ENCODE measurements around the gene SLITRK3. TPM values are rescaled to one million over a fixed set of nuclear protein-coding genes. Genes with fewer than 3 reads are reported as not detected.

Gene SLITRK3
- total RNA-seq, 1 experiment from 2014 or later, result not detected

- Histone ChIP-seq H3K27ac (ENCODE audit: low read depth, low read length) (no peak overlapping the region), H3K4me2 (ENCODE audit: low read length) (no peak overlapping the region), H3K36me3 (ENCODE audit: control insufficient read depth in 1 of 2, insufficient read depth in 2 of 2, low read length in 2 of 2) (no peaks in the 10 kb centered on the region), H3K79me2 (ENCODE audit: insufficient read depth, low read length) (no peaks in the 10 kb centered on the region), H3K4me1 (ENCODE audit: control insufficient read depth in 1 of 2, insufficient read depth in 2 of 2, low read length in 2 of 2) (no peaks in the 10 kb centered on the region), H3K27me3 (ENCODE audit: insufficient read depth, low read length) (no peaks in the 10 kb centered on the region), H3K4me3 (replicated peaks in 1 of 2; ENCODE audit: low read depth in 1 of 2, low read length in 2 of 2) (no peak overlapping the region), H4K20me1 (ENCODE audit: insufficient read depth) (no peaks in the 10 kb centered on the region), H3K9me2 (ENCODE audit: insufficient read depth) (no peaks in the 10 kb centered on the region; the same call in 1 of the 2 replicates), H3K9me3 (ENCODE audit: control insufficient read depth in 1 of 2, insufficient read depth in 1 of 2, low read depth in 1 of 2, low read length in 2 of 2) (no peaks in the 10 kb centered on the region), H3K9ac (ENCODE audit: low read length) (no peak overlapping the region), H2AFZ (ENCODE audit: low read depth, low read length, poor library complexity, severe bottlenecking) (no peak overlapping the region)
- ChIA-PET CTCF (no interaction called here), RAD21 (ENCODE audit: low non-redundant PET in 1 of 2, low total read pairs in 2 of 2, uncharacterized antibody in 2 of 2, unreplicated experiment in 2 of 2) (no interaction called here), POLR2A (no interaction called here)
- no peak for DNase-seq (ENCODE audit: low read depth, low spot score)
- BruUV-seq (replicated peaks), result no TSS peak
- intact Hi-C loops (cut with micrococcal nuclease), result no loop called here
- ATAC-seq, result no peak
- TF ChIP-seq EZH2phosphoT487 (IDR thresholded peaks at IDR 0.05; ENCODE audit: borderline replicate concordance), result no peak
- TF ChIP-seq ELF1 (IDR thresholded peaks at IDR 0.05; ENCODE audit: borderline replicate concordance, low read depth), result no peak
- TF ChIP-seq CBX3 (IDR thresholded peaks at IDR 0.05; ENCODE audit: low read depth), result no peak
- TF ChIP-seq RAD21 (IDR thresholded peaks at IDR 0.05; ENCODE audit: low read depth), result no peak
- TF ChIP-seq JUND (IDR thresholded peaks at IDR 0.05), result no peak
- no peak for TF ChIP-seq EGR1 (IDR thresholded peaks at IDR 0.05; ENCODE audit: low read depth)
Observed at GRCh38 chr3:165197481-165197800, 1.3 kb upstream of the SLITRK3 start.

GRCh38 chr3:165196577-165197480 is 645 bp upstream of the SLITRK3 start:
- Histone ChIP-seq H3K79me2 (ENCODE audit: insufficient read depth, low read length) (no peaks in the 10 kb centered on the region), H4K20me1 (ENCODE audit: insufficient read depth) (no peaks in the 10 kb centered on the region), H3K9me3 (ENCODE audit: control insufficient read depth in 1 of 2, insufficient read depth in 1 of 2, low read depth in 1 of 2, low read length in 2 of 2) (no peaks in the 10 kb centered on the region), H3K9me2 (ENCODE audit: insufficient read depth) (no peaks in the 10 kb centered on the region; the same call in 1 of the 2 replicates), H3K36me3 (ENCODE audit: control insufficient read depth in 1 of 2, insufficient read depth in 2 of 2, low read length in 2 of 2) (no peaks in the 10 kb centered on the region), H3K27ac (ENCODE audit: low read depth, low read length) (no peak overlapping the region), H3K9ac (ENCODE audit: low read length) (no peak overlapping the region), H3K4me3 (replicated peaks in 1 of 2; ENCODE audit: low read depth in 1 of 2, low read length in 2 of 2) (no peak overlapping the region), H3K27me3 (ENCODE audit: insufficient read depth, low read length) (no peaks in the 10 kb centered on the region), H3K4me1 (ENCODE audit: control insufficient read depth in 1 of 2, insufficient read depth in 2 of 2, low read length in 2 of 2) (no peaks in the 10 kb centered on the region), H2AFZ (ENCODE audit: low read depth, low read length, poor library complexity, severe bottlenecking) (no peak overlapping the region), H3K4me2 (ENCODE audit: low read length) (no peak overlapping the region)
- ChIA-PET POLR2A (no interaction called here), RAD21 (ENCODE audit: low non-redundant PET in 1 of 2, low total read pairs in 2 of 2, uncharacterized antibody in 2 of 2, unreplicated experiment in 2 of 2) (no interaction called here), CTCF (no interaction called here)
- intact Hi-C loops (cut with micrococcal nuclease), result no loop called here
- DNase-seq (ENCODE audit: low read depth, low spot score) (no peak), ATAC-seq (no peak)
- no TSS peak for BruUV-seq (replicated peaks)
- TF ChIP-seq EZH2 (IDR thresholded peaks at IDR 0.05) (no peak), CTCF (IDR thresholded peaks at IDR 0.05 in 2 of 3, conservative IDR thresholded peaks at IDR 0.05 in 1 of 3; ENCODE audit: borderline replicate concordance in 1 of 3, insufficient read depth in 1 of 3, low read depth in 2 of 3, low read length in 2 of 3) (no peak), EZH2phosphoT487 (IDR thresholded peaks at IDR 0.05; ENCODE audit: borderline replicate concordance) (no peak), POLR2AphosphoS5 (IDR thresholded peaks at IDR 0.05; ENCODE audit: low read depth, low read length) (no peak), SIN3A (IDR thresholded peaks at IDR 0.05; ENCODE audit: low read depth) (no peak), ZFX (IDR thresholded peaks at IDR 0.05) (no peak), POLR2A (IDR thresholded peaks at IDR 0.05; ENCODE audit: borderline replicate concordance, extremely low read depth, insufficient read depth, insufficient read length) (no peak)
- TF ChIP-seq, protein P1, sequence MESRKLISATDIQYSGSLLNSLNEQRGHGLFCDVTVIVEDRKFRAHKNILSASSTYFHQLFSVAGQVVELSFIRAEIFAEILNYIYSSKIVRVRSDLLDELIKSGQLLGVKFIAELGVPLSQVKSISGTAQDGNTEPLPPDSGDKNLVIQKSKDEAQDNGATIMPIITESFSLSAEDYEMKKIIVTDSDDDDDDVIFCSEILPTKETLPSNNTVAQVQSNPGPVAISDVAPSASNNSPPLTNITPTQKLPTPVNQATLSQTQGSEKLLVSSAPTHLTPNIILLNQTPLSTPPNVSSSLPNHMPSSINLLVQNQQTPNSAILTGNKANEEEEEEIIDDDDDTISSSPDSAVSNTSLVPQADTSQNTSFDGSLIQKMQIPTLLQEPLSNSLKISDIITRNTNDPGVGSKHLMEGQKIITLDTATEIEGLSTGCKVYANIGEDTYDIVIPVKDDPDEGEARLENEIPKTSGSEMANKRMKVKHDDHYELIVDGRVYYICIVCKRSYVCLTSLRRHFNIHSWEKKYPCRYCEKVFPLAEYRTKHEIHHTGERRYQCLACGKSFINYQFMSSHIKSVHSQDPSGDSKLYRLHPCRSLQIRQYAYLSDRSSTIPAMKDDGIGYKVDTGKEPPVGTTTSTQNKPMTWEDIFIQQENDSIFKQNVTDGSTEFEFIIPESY (IDR thresholded peaks at IDR 0.05; ENCODE audit: extremely low read depth, insufficient replicate concordance, low read length), result no peak
